GM12878 (cell line): ENCODE results near the gene PDZD2. TPM values are rescaled to one million over a fixed set of nuclear protein-coding genes. Genes with fewer than 3 reads are reported as not detected.

ENCODE experiments used
- ATAC-seq: fragments of 200-7000 bp; cut with Tn5 transposase; 3 replicates; pipeline ENCODE4 v1.9.1; 2020; ENCODE audit warnings: mild to moderate bottlenecking, moderate library complexity
- BruUV-seq: library from RNA; stranded (reverse); fragments of 400-500 nt; replicated peaks from 2 replicates; lab custom pipeline; 2021; lab: Mats Ljungman, UMichigan
- CTCF ChIA-PET: fragments of 300-600 bp; sonication (Branson Sonifier 250); formaldehyde crosslinking; extraction: SDS; loops from one replicate; lab custom pipeline; 2021; ENCODE audit warnings: inconsistent platforms; lab: Yijun Ruan, JAX
- POLR2A ChIA-PET: fragments of 350-600 bp; formaldehyde crosslinking; extraction: SDS; loops from one replicate; lab custom pipeline; 2021; ENCODE audit warnings: inconsistent platforms; lab: Charles Lee
- RAD21 ChIA-PET: fragments of 300-600 bp; sonication (Branson Sonifier 250); formaldehyde crosslinking; loops from one replicate; lab custom pipeline; 2023; ENCODE audit warnings: antibody characterized with exemption; ENCODE audit not compliant: unreplicated experiment; lab: Charles Lee
- SMC1A ChIA-PET: fragments of 300-600 bp; sonication (Branson Sonifier 250); formaldehyde crosslinking; loops from one replicate; lab custom pipeline; 2023; ENCODE audit not compliant: unreplicated experiment, uncharacterized antibody; lab: Charles Lee
- DNase-seq: peaks from one replicate; pipeline ENCODE4 v3.0.0-alpha.2; 2011; ENCODE audit warnings: low read depth, low spot score
- FAIRE-seq: peaks from 3 replicates; lab custom pipeline; 2011; peaks lifted over from hg19 to GRCh38; lab: Jason Lieb, UNC
- H2AFZ ChIP-seq: 2 replicates; pipeline ENCODE4 v1.6.0; 2011; ENCODE audit warnings: low read depth, low read length, control low read depth; ENCODE audit not compliant: control insufficient read depth
- H3K27ac ChIP-seq: 2 replicates; pipeline ENCODE4 v1.5.1; 2011; ENCODE audit warnings: control low read depth; ENCODE audit not compliant: control insufficient read depth, insufficient read depth
- H3K27me3 ChIP-seq, 2 experiments: replicated peaks in 1 of 2; 2 replicates each; pipeline versions ENCODE4 v1.6.0 to v1.6.1; 2011; ENCODE audit warnings: low read length in 1 of 2; ENCODE audit not compliant: control insufficient read depth in 2 of 2, insufficient read depth in 2 of 2
- H3K36me3 ChIP-seq, 2 experiments: 2 replicates each; pipeline ENCODE4 v1.5.1; 2011; ENCODE audit warnings: low read length in 1 of 2; ENCODE audit not compliant: control insufficient read depth in 2 of 2, insufficient read depth in 2 of 2
- H3K4me1 ChIP-seq: 2 replicates; pipeline ENCODE4 v1.6.1; 2011; ENCODE audit warnings: mild to moderate bottlenecking, low read length, moderate library complexity, mixed read lengths; ENCODE audit not compliant: control insufficient read depth, insufficient read depth
- H3K4me2 ChIP-seq: 2 replicates; pipeline ENCODE4 v1.6.0; 2011; ENCODE audit warnings: control low read depth; ENCODE audit not compliant: control insufficient read depth, insufficient read depth
- H3K4me3 ChIP-seq: fragments of 200-600 bp; sonication (generic); 2 replicates; pipeline ENCODE4 v1.5.1; 2016
- H3K79me2 ChIP-seq: 2 replicates; pipeline ENCODE4 v1.6.0; 2011; ENCODE audit warnings: low read length; ENCODE audit not compliant: control insufficient read depth, insufficient read depth
- H3K9ac ChIP-seq: 2 replicates; pipeline ENCODE4 v1.8.0; 2011; ENCODE audit warnings: low read length, control low read depth, mixed read lengths; ENCODE audit not compliant: control insufficient read depth, insufficient read depth
- H3K9me3 ChIP-seq: replicated peaks from 3 replicates; pipeline ENCODE4 v1.5.1; 2011; ENCODE audit warnings: mild to moderate bottlenecking, low read length; ENCODE audit not compliant: control insufficient read depth, insufficient read depth
- H4K20me1 ChIP-seq: 2 replicates; pipeline ENCODE4 v1.6.0; 2011; ENCODE audit not compliant: control insufficient read depth, insufficient read depth
- ATF7 ChIP-seq: fragments of 450-650 bp; IDR thresholded peaks from 2 replicates; pipeline ENCODE4 v1.6.1; 2016; ENCODE audit warnings: low read depth, mild to moderate bottlenecking
- CHD4 ChIP-seq: fragments of 200-600 bp; sonication (generic); IDR thresholded peaks from 2 replicates; pipeline ENCODE4 v1.6.1; 2016; ENCODE audit warnings: mild to moderate bottlenecking
- CUX1 ChIP-seq: IDR thresholded peaks from 2 replicates; pipeline ENCODE4 v1.6.1; 2012; ENCODE audit warnings: improper control_type of control experiment, low read depth, low read length; ENCODE audit not compliant: insufficient replicate concordance
- EGR1 ChIP-seq, 2 experiments: IDR thresholded peaks; 1 replicate in 1 of 2; 2 replicates in 1 of 2; pipeline ENCODE4 v1.6.1; 2011 to 2012; ENCODE audit warnings: low read depth in 2 of 2, low read length in 2 of 2, borderline replicate concordance in 1 of 2, mild to moderate bottlenecking in 1 of 2, moderate library complexity in 1 of 2
- ETV6 ChIP-seq, 2 experiments: fragments of 450-650 bp in 1 of 2; IDR thresholded peaks in 1 of 2; conservative IDR thresholded peaks in 1 of 2; 2 replicates each; pipeline ENCODE4 v1.6.1; 2014; ENCODE audit warnings: antibody characterized with exemption in 1 of 2, borderline replicate concordance in 1 of 2, low read depth in 1 of 2, mild to moderate bottlenecking in 1 of 2, moderate library complexity in 1 of 2
- HDAC2 ChIP-seq: fragments of 200-600 bp; sonication (generic); IDR thresholded peaks from 2 replicates; pipeline ENCODE4 v1.6.1; 2017
- HDGF ChIP-seq: fragments of 450-650 bp; IDR thresholded peaks from 2 replicates; pipeline ENCODE4 v1.6.1; 2016; ENCODE audit warnings: antibody characterized with exemption
- SREBF1 ChIP-seq: IDR thresholded peaks from 2 replicates; pipeline ENCODE4 v1.6.1; 2012; ENCODE audit warnings: mild to moderate bottlenecking, low read length
- SUPT20H ChIP-seq: IDR thresholded peaks from 2 replicates; pipeline ENCODE4 v1.6.1; 2011; ENCODE audit warnings: low read depth, mild to moderate bottlenecking, low read length, moderate library complexity, borderline replicate concordance; ENCODE audit not compliant: control insufficient read depth
- USF2 ChIP-seq: IDR thresholded peaks from 2 replicates; pipeline ENCODE4 v1.6.1; 2011; ENCODE audit warnings: low read depth, low read length, improper control_type of control experiment, borderline replicate concordance
- WRNIP1 ChIP-seq: IDR thresholded peaks from 2 replicates; pipeline ENCODE4 v1.6.1; 2011; ENCODE audit warnings: low read depth, low read length, improper control_type of control experiment, borderline replicate concordance
- YY1 ChIP-seq: IDR thresholded peaks from 2 replicates; pipeline ENCODE4 v1.6.1; 2011; ENCODE audit warnings: low read depth, mild to moderate bottlenecking, low read length
- ZNF274 ChIP-seq: IDR thresholded peaks from one replicate; pipeline ENCODE4 v1.8.0; 2011; ENCODE audit not compliant: insufficient read length, insufficient read depth
- WGBS: methylation state at CpG from one replicate; pipeline ENCODE4 v1.1.6; 2016; ENCODE audit warnings: low lambda C conversion rate; ENCODE audit not compliant: insufficient replicate concordance, insufficient coverage; ENCODE audit errors: missing lambda C conversion rate; 5-methylcytosine and 5-hydroxymethylcytosine counted together
- in situ Hi-C: fragments of 300-500 bp; cut with MboI; formaldehyde crosslinking; loops from 9 replicates; pipeline ENCODE4 v1.14.3; 2018; ENCODE audit warnings: mixed read lengths
- intact Hi-C: fragments of 100-400 bp; cut with micrococcal nuclease; formaldehyde crosslinking; loops from one replicate; pipeline ENCODE4 v1.14.2; 2022; ENCODE audit not compliant: unreplicated experiment
- polyA plus RNA-seq, 11 experiments: library from polyadenylated mRNA; depleted of rRNA in 4 of 11; unstranded in 6 of 11; stranded (reverse) in 5 of 11; fragments of >200 nt; fragmentation: Nextera tagmentation in 4 of 11; fragmentation: Illumina TruSeq in 1 of 11; extraction: Ambion mirVana in 4 of 11; extraction: Trizol in 1 of 11; gene quantifications; 1 replicate in 1 of 11; 2 replicates in 10 of 11; pipeline versions ENCODE4 v1.2.1 to v1.2.3, GENCODE V29; 2011 to 2016; ENCODE audit warnings: inconsistent platforms in 2 of 11, missing spikeins in 2 of 11, low read depth in 1 of 11
- total RNA-seq, 4 experiments: library from RNA; depleted of rRNA in 3 of 4; stranded (reverse); fragments of >200 nt in 3 of 4; fragmentation: Illumina TruSeq in 1 of 4; extraction: Trizol in 1 of 4; gene quantifications; 2 replicates each; pipeline versions ENCODE4 v1.2.1 to v1.2.3, GENCODE V29; 2013 to 2021

Gene PDZD2
- total and polyA plus RNA-seq, 10 of the 15 experiments (the other 5 are each of a cell fraction or from before 2014, with no cell fraction given) = 0.01 to 0.58 (median 0.29) TPM; not detected in 3

GRCh38 chr5:31999470-31999869, 360.5 kb downstream of the PDZD2 start:
- no peak for FAIRE-seq
- in situ Hi-C loops (no loop called here), intact Hi-C loops (no loop called here)
- SMC1A ChIA-PET = no interaction called here
- Histone ChIP-seq H2AFZ (no peak overlapping the region), H3K9me3 (no peaks in the 10 kb centered on the region; the same call in 2 of the 3 replicates), H3K4me1 (peaks cover 10% of the 10 kb centered on the region), H3K4me2 (no peak overlapping the region), H3K27me3 (no peaks in the 10 kb centered on the region), H3K79me2 (no peaks in the 10 kb centered on the region), H3K9ac (no peak overlapping the region), H3K27ac (no peak overlapping the region), H3K36me3 (no peaks in the 10 kb centered on the region), H4K20me1 (no peaks in the 10 kb centered on the region), H3K4me3 (no peak overlapping the region)
- no peak for DNase-seq
- TF ChIP-seq HDAC2 (no peak), ZNF274 (no peak), WRNIP1 (no peak), CHD4 (no peak), CUX1 (no peak), EGR1 (IDR thresholded peaks at IDR 0.05; ENCODE audit: borderline replicate concordance in 1 of 2, low read depth in 2 of 2, low read length in 2 of 2) (no peak), ETV6 (conservative IDR thresholded peaks at IDR 0.05 in 1 of 2, IDR thresholded peaks at IDR 0.05 in 1 of 2; ENCODE audit: borderline replicate concordance in 1 of 2, low read depth in 1 of 2) (no peak), SUPT20H (no peak), ATF7 (no peak), HDGF (no peak), SREBF1 (no peak), YY1 (no peak), USF2 (no peak)
- RAD21 ChIA-PET = no interaction called here
- no TSS peak for BruUV-seq
- POLR2A ChIA-PET = no interaction called here
- ATAC-seq = no peak
- CTCF ChIA-PET = no interaction called here
- WGBS = 54% methylated on average over 5 of the region's 5 CpGs
